ENCODE results near the gene ADAMTSL2. TPM values are rescaled to one million over a fixed set of nuclear protein-coding genes. Genes with fewer than 3 reads are reported as not detected.
A peak's percentile ranks its signal among the peaks of the same experiment; 100 is the strongest.

ADAMTSL2 gene
- total RNA-seq, 2 donors from 2014 or later, result 4.9 to 27.7 TPM

GRCh38 chr9:133540698-133541025 is 6.2 kb downstream of the ADAMTSL2 start:
- no peak for DNase-seq (ENCODE audit: low spot score)
- TF ChIP-seq, protein P1, sequence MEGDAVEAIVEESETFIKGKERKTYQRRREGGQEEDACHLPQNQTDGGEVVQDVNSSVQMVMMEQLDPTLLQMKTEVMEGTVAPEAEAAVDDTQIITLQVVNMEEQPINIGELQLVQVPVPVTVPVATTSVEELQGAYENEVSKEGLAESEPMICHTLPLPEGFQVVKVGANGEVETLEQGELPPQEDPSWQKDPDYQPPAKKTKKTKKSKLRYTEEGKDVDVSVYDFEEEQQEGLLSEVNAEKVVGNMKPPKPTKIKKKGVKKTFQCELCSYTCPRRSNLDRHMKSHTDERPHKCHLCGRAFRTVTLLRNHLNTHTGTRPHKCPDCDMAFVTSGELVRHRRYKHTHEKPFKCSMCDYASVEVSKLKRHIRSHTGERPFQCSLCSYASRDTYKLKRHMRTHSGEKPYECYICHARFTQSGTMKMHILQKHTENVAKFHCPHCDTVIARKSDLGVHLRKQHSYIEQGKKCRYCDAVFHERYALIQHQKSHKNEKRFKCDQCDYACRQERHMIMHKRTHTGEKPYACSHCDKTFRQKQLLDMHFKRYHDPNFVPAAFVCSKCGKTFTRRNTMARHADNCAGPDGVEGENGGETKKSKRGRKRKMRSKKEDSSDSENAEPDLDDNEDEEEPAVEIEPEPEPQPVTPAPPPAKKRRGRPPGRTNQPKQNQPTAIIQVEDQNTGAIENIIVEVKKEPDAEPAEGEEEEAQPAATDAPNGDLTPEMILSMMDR (IDR thresholded peaks at IDR 0.05), result no peak
- Histone ChIP-seq H3K4me3 (no peak overlapping the region), H3K9me3 (no peaks in the 10 kb centered on the region), H3K27ac (peak overlapping the region in 1 of 2 donors; percentile 50), H3K36me3 (peaks cover 6% of the 10 kb centered on the region), H3K4me1 (peaks cover 0 to 59% of the 10 kb centered on the region in 2 donors), H3K27me3 (no peaks in the 10 kb centered on the region)

DNA sequence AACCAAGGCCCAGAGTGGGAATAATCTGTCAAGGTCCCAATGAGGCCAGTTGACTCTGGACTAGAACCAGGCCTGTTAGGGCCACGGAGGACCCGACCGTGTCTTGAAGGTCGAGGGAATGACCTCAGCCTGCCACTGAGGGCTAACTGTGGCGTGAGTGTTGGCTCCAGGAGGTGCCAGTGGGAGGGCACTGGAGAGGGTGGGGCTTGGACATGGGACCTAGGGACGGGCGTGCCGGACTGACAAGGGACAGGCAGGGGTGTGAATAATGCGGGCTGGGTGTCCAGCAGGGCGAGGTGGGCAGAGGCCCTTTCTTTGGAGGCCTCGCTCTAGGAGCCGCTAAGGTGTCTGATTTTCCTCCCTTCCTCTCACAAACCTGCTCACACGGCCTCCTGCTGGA is 7.5 kb downstream of the ADAMTSL2 start:
- Histone ChIP-seq H3K4me1 (peaks cover 0 to 66% of the 10 kb centered on the region in 2 donors), H3K27me3 (no peaks in the 10 kb centered on the region), H3K27ac (no peak overlapping the region), H3K9me3 (no peaks in the 10 kb centered on the region), H3K36me3 (peaks cover 6% of the 10 kb centered on the region), H3K4me3 (no peak overlapping the region)
- TF ChIP-seq, protein P1 (IDR thresholded peaks at IDR 0.05), result no peak
- DNase-seq (ENCODE audit: low spot score), result no peak

DNA sequence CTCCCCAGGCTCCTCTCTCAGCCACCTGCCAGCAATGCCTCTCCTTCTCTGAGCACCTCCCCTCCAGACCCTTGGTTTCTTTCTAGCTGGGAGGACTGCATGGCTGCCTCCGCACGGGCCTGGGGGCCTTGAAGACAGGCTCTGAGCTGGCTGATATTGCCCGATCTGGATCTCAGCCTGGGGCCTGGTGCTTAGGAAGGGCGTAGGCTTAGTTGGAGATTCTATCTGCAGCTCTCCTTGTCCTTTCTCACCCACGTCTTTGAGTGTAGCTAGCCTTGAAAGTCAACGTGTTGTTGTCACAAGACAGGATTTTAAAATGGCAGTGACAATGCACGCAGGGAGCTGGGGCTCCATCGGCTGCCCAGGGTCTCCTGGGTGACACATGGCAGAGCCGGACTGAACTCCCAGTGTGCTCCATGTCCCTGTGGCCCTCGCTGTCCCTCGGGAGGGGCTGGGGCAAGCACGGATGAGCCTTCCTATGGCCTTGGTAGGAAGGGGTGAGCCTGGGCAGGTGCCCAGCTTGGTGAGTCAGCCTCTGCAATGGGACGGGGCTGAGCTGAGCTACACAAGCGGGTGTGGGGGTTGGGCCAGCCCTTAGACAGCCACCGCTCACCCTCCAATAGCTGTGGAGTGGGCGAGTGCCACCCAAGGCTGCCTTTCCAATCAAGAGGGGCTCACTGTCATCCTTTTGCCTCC is 9.4 kb downstream of the ADAMTSL2 start:
- no peak overlapping the region for H3K4me3 ChIP-seq
- DNase-seq (ENCODE audit: low spot score), result no peak
- no peaks in the 10 kb centered on the region for H3K9me3 ChIP-seq
- H3K27me3 ChIP-seq, result no peaks in the 10 kb centered on the region
- H3K4me1 ChIP-seq, result peaks cover 0 to 57% of the 10 kb centered on the region in 2 donors
- TF ChIP-seq, protein P1 (IDR thresholded peaks at IDR 0.05), result no peak
- H3K36me3 ChIP-seq, result peaks cover 6% of the 10 kb centered on the region
- H3K27ac ChIP-seq, result no peak overlapping the region

DNA sequence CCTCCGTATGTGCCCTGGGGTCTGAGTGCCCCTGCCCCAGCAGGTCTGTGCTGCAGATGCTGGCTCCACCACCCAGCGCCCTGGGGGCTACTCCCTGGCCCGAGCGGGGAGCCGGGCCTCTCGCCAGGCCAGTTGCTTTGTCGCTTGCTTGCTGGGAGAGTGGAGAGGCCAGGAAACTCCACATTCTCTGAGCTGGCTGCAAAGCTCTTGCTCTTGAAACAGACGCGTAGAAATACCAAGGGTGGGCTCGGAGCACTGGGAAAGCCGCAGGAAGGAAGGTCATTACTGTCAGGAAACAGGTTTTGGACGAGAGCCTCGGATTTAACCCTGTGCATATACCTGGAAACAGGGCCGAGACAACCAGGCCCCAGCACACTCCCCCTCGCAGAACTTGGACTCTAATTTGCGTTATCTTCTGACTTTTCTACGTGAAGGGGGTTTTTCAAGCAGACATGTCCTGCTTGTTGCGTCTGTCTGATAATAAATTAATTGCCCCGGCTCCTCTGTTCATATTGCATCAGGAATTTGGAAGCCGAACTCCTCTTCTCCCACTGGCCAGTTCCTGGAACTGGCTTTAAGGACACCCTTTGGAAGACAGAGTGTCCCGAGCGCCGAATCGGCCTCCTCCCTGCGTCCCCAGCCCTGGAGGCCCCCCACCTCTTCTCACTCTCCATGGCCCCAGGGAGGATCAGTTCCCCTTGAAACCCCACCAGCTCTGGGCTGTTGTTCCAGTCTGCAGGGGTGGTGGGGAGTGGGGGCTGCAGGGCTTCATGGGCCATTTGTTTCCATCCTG is 11.2 kb downstream of the ADAMTSL2 start:
- Histone ChIP-seq H3K9me3 (no peaks in the 10 kb centered on the region), H3K36me3 (peaks cover 6% of the 10 kb centered on the region), H3K4me3 (no peak overlapping the region), H3K27ac (peak overlapping the region; percentile 35 to 45), H3K4me1 (peaks cover 0 to 41% of the 10 kb centered on the region in 2 donors), H3K27me3 (no peaks in the 10 kb centered on the region)
- TF ChIP-seq, protein P1 (IDR thresholded peaks at IDR 0.05), result no peak
- DNase-seq (ENCODE audit: low spot score), result no peak

DNA sequence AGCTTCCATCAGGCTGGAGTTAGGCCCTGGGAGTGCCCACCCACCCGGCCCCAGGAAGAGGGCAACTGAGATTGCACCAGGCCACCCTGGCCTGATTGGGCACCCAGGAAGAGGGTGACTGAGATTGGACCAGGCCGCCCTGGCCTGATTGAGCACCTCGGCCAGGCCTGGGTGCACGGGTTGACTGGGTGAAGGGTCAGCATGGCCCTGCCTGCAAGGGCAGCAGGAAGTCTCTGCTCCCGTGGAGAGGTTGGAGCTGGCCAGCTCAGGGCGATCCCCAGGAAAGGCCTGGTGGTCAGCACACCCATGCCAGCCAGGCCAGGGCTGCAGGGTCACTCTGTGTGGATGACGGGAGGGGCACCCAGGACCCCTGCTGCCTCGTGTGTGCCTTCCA is 11.8 kb downstream of the ADAMTSL2 start:
- Histone ChIP-seq H3K4me3 (no peak overlapping the region), H3K27ac (no peak overlapping the region), H3K36me3 (peaks cover 6% of the 10 kb centered on the region), H3K9me3 (no peaks in the 10 kb centered on the region), H3K4me1 (peaks cover 0 to 35% of the 10 kb centered on the region in 2 donors), H3K27me3 (no peaks in the 10 kb centered on the region)
- no peak for DNase-seq (ENCODE audit: low spot score)
- TF ChIP-seq, protein P1 (IDR thresholded peaks at IDR 0.05), result no peak
